Right lung (tissue), 5 donors: ENCODE data around the gene CTTNBP2. TPM values are rescaled to one million over a fixed set of nuclear protein-coding genes. Genes with fewer than 3 reads are reported as not detected.
A peak's percentile ranks its signal among the peaks of the same experiment; 100 is the strongest.

ENCODE experiments used
- DNase-seq, 2 donors: peaks; one replicate each; pipeline ENCODE4 v3.0.0-alpha.2; 2013
- polyA plus RNA-seq, 5 donors: library from polyadenylated mRNA; unstranded; fragments of 120-200 nt; gene quantifications; one replicate each; pipeline versions ENCODE4 v1.2.1 to v1.2.3, GENCODE V29; 2013; ENCODE audit warnings: inconsistent platforms in 1 of 5, low replicate concordance in 1 of 5; ENCODE audit not compliant: insufficient read length in 5 of 5, insufficient read depth in 1 of 5

The CTTNBP2 gene
- polyA plus RNA-seq, 5 donors: 14.8 to 22.0 (median 19.6) TPM

DNA sequence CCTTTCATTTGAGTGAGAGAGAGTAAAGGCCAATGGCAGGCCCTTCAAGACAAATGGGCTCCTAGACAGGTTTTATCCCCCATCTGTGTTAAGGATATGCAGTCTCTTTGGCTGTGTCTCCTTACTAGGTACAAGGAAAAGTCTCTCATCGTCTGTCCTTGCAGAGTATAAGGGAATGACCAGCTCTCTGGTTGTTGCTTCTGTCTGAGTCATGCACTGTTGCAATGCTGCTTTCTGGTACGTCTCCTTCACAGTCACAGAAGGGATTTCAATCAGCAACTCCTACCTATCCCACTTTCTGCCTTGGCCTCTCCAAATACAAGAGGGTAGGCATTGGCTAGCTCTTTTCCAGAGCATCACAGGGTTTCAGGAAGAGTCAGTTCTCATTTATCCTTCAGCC is 48.1 kb downstream of the CTTNBP2 start:
- DNase-seq: no peak

- no peak for DNase-seq
These were observed 48.6 kb downstream of the CTTNBP2 start for GRCh38 chr7:117824592-117824991.

DNA sequence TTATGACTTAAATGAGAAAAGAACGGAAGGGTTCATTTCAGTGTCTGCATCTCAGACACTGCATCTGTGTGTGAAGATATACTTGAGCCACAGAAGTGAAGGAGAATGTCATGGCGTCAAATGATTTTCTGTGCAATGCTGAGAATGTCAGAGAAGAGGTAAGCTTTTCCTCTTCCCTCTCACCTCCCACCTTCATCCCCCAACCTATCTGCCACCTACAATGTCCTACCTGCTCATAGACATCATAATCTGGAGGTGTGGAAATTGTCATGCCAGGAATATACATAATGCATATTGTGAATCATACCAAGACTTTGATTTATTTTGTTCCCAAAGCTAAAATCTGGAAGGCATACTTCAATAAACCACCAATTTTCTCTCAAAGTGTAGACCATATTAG is 53.7 kb downstream of the CTTNBP2 start:
- no peak for DNase-seq

DNA sequence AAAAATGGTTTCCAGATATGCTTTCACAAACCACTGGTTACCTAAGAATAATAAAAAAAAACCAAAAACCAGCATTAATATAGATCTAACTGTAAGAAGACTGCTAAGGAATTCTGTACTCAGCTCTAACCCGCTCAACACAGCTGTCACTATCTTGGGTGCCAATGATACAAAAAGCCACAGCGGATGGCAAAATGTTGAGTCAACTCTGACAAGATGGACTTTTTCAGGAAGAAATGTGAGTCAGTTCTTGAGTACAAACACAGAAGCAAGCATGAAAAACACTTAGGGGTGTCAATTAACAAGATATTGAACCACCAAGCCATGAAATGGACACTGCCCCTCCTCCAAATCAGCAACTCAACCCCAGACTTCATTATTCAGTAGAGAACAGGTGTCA is 55.0 kb downstream of the CTTNBP2 start:
- no peak for DNase-seq

GRCh38 chr7:117816727-117817126 is 56.5 kb downstream of the CTTNBP2 start:
- DNase-seq: no peak

DNA sequence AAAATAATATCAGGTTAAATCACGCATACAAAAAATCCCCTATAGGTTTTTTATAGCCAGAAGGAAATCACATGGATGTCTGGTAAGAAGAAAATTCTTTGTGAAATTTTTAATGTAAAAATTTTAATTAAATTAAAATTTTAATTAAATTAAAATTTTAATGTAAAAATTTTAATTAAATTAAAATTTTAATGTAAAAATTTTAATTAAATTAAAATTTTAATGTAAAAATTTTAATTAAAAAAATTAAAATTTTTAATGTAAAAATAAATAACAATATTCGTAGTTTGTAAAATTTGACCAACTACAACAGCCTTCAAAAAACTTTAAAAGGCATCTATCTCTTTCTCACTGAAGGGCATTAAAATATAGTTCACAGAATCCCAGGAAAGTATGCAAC is 61.5 kb downstream of the CTTNBP2 start:
- no peak for DNase-seq

DNA sequence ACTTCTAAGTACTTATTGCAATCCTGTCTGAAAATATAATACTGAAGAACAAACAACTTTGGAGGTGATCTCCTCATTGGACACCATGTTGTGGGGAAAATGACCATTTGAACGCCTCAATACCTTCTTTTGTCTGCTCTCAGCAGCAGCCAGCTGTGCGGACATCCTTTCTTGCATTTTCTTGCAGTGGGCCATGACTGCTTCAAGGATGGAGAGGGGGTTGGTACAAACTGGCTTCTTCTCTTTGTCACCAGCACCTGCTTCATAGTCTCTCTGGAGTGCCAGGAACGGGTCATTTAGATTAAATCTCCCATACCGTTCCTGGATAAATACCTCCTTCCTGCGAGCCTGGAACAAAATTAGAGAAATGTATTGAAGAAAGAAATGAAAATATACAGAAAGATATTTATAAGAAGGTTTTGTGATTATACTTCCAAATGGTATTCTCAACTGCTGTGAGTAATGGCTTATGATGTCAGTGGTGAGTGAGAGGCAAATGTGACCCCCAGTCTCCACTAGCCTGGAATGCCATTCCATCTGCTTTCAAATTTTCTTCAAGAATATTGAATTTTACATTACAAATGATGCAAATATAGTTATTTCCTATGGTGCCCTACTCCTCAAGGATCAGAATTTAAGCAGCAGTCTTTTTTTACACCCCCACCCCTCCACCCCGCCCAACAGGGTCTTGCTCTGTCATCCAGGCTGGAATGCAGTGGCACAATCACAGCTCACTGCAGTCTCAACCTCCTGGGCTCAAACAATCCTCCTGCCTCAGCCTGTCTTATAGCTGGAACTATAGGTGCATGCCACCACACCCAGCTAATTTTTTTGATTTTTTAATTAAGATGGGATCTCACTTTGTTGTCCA is 62.4 kb downstream of the CTTNBP2 start:
- DNase-seq: no peak

DNA sequence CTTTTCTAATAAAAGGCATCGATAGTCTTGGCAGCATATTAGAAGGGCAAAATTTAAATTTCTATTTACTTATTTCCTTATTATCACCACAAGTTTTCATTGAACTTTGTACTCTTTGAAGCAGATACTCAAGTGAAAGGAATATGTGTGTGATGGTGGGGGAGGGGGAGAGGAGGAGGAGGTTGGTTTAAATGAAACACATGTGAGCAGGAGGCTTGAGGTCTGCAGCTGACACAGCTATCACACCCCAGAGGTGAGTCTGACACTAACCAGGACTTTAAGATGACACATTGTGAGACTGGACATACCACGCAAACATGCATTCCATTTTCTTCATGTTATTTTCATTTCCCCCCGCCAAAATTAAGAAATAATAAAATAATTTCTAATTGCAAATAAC is 63.3 kb downstream of the CTTNBP2 start:
- DNase-seq: no peak

- DNase-seq: no peak
These were observed 64.1 kb downstream of the CTTNBP2 start for GRCh38 chr7:117808910-117809705.

DNA sequence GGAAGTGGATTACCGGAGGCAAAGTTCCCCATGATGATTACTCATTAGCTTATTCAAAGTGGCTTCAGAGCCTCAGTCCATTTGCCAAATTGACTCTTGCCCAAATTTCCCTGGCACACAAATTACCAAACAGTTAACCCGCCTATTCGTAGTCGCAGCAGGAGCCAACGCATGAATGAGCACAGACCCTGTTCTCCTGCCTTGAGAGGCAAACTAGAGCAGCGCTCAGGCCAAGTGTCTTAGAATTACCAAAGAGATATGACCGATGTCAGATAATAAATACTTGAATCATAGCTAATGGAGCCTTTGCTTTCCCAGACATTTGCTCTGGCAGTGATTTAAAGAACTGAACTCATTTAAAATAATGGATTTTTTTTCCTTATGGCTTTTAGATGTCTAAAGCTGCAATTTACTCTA is 64.9 kb downstream of the CTTNBP2 start:
- DNase-seq: peak; percentile 13 to 16

- no peak for DNase-seq
These were observed 65.6 kb downstream of the CTTNBP2 start for GRCh38 chr7:117807676-117808075.

DNA sequence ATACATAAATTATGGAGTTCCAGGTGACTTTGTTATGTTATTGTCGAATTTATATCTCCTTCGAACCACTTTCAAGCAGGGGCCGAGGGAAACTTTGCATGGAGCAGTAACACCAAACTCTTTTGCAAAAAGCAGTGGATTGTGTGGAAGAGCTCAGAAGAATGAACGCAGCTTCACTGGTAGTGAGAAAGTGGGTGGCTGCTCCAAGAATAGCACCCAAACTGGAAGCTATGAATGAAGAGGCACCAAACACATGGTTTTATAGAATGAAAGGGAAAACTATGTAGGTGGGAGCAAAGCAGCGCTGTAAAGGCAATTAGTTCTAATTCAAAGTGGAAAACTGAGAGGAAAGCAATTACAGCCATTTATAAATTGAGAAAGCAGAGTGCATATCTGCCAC is 67.2 kb downstream of the CTTNBP2 start:
- no peak for DNase-seq

DNA sequence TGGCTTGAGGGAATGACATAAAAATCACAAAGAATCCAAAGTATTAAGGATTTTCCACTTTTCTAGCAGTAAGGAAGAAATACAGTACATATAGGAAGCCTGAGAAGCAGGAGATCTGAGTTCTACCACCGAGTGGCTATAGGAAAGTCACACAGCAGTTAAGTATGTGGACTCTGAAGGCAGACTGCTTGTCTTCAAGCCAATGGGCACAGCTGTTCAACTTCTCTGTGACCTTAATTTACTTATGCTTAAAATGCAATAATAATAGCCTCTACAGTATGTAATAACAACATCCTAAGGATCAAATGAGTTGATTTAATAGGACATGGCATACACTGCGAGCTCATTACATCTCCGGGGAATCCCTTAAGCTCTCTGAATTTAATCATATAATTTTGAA is 68.0 kb downstream of the CTTNBP2 start:
- DNase-seq: peak; percentile 27 to 42

- DNase-seq: no peak
These were observed 69.8 kb downstream of the CTTNBP2 start for GRCh38 chr7:117803476-117803875.

DNA sequence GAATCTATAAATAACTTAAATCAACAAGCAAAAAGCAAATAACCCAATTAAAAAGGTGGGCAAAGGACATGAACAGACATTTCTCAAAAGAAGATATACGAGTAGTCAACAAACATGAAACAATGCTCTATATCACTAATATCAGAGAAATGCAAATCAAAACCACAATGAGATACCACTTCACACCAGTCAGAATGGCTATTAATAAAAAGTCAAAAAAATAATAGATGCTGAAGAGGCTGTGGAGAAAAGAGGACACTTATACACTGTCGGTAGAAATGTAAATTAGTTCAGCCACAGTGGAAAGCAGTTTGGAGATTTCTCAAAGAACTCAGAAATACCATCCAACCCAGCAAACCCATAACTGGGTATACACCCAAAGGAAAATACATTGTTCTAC is 70.6 kb downstream of the CTTNBP2 start:
- DNase-seq: no peak

- no peak for DNase-seq
These were observed 72.4 kb downstream of the CTTNBP2 start for GRCh38 chr7:117800841-117801240.

GRCh38 chr7:117800406-117800805 is 72.8 kb downstream of the CTTNBP2 start:
- no peak for DNase-seq

- no peak for DNase-seq
These were observed 76.4 kb downstream of the CTTNBP2 start for GRCh38 chr7:117796889-117797288.

- no peak for DNase-seq
These were observed 79.3 kb downstream of the CTTNBP2 start for GRCh38 chr7:117793976-117794375.

GRCh38 chr7:117793521-117793920 is 79.7 kb downstream of the CTTNBP2 start:
- DNase-seq: no peak

- DNase-seq: no peak
These were observed 81.1 kb downstream of the CTTNBP2 start for GRCh38 chr7:117791877-117792780.

DNA sequence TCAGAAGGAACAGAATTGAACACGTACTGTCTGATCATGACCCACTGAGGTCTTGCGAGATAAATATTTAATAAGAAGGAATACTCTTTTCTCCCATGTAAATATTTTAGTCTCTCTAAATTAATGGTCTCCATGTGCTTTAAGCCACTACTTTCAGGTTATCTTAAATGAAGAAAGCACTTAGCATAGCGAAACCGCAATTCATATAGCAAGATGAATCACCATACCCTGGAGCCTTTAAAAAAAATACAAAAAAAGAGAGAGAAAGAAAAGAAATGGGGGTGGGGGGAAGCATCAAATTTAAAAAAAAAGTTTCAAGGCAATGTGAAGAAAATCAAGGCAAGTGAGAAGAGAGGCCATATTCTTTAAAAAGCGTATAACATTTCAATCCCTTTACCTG is 82.5 kb downstream of the CTTNBP2 start:
- DNase-seq: no peak
